ENCODE data around the gene KCNH1. TPM values are rescaled to one million over a fixed set of nuclear protein-coding genes. Genes with fewer than 3 reads are reported as not detected.
"Not testable (repeated sequence)": the region's sequence is repeated elsewhere in the genome, so short reads cannot be mapped to it uniquely, and the experiment has no call there.

KCNH1 gene
- total RNA-seq, 5 donors from 2014 or later (not counting 1 experiment from before 2014, with no cell fraction given): not detected

DNA sequence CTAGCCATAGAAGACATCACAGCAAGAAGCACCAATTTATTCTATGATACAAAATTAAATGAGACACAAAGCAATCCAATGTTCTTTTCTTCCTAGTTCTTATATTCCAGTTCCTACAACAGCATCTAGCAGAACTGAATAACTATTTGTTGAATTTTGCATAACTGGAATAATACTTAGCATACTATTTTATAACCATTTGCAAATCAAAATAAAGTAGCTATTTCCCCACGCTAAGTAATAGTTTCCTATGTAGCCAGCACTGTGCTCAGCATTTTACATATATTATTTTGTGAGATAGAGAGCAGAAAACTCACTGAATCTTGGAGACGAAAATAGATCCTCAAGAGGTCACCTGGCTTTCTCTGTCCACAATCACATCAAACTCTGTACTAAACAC lies 42.1 kb downstream of the KCNH1 start:
- H3K4me1 Mint-ChIP-seq: no peaks in the 10 kb centered on the region

GRCh38 chr1:211089536-211089935 lies 44.4 kb downstream of the KCNH1 start:
- ATAC-seq (replicated peaks in 1 of 4): no peak
- Histone ChIP-seq H3K27ac (ENCODE audit: low read length) (no peak overlapping the region), H3K9me3 (no peaks in the 10 kb centered on the region), H3K4me3 (ENCODE audit: control insufficient read depth in 1 of 2, extremely low read depth in 1 of 2, low read length in 1 of 2) (no peak overlapping the region), H3K27me3 (replicated peaks in 1 of 2; ENCODE audit: control insufficient read depth in 2 of 2, extremely low read depth in 1 of 2, insufficient read depth in 2 of 2, low read length in 1 of 2) (peaks cover 0 to 7% of the 10 kb centered on the region in 2 experiments), H3K36me3 (ENCODE audit: control insufficient read depth in 2 of 2, extremely low read depth in 1 of 2, insufficient read depth in 1 of 2, low read length in 1 of 2) (no peaks in the 10 kb centered on the region), H3K4me1 (ENCODE audit: control insufficient read depth in 1 of 2, extremely low read depth in 1 of 2, insufficient read depth in 2 of 2, low read length in 2 of 2) (no peaks in the 10 kb centered on the region)
- no peak for DNase-seq
- 88% methylated on average over 1 of the region's 2 CpGs for WGBS (ENCODE audit: insufficient coverage)
- H3K27ac Mint-ChIP-seq: no peak overlapping the region
- no peak overlapping the region for H3K4me3 Mint-ChIP-seq
- no peaks in the 10 kb centered on the region for H3K4me1 Mint-ChIP-seq
- H3K9me3 Mint-ChIP-seq: no peaks in the 10 kb centered on the region
- H3K27me3 Mint-ChIP-seq: peaks cover 12 to 14% of the 10 kb centered on the region in 2 donors
- no peaks in the 10 kb centered on the region for H3K36me3 Mint-ChIP-seq
- POLR2A ChIA-PET: no interaction called here
- CTCF ChIA-PET: interaction anchor here in 1 of 2 donors (0.5 kb wide), 1 partner anchor 1102 kb away, joined by 3 read pairs; no protein-coding TSS in a partner anchor

More for the DNA sequence above, 42.1 kb downstream of the KCNH1 start:
- Mint-ChIP-seq H3K27me3 (peaks cover 6 to 9% of the 10 kb centered on the region in 2 donors), H3K36me3 (no peaks in the 10 kb centered on the region), H3K9me3 (no peaks in the 10 kb centered on the region), H3K27ac (no peak overlapping the region), H3K4me3 (no peak overlapping the region)
- no peak for DNase-seq
- Histone ChIP-seq H3K27me3 (replicated peaks in 1 of 2; ENCODE audit: control insufficient read depth in 2 of 2, extremely low read depth in 1 of 2, insufficient read depth in 2 of 2, low read length in 1 of 2) (peaks cover 0 to 7% of the 10 kb centered on the region in 2 experiments), H3K27ac (ENCODE audit: low read length) (no peak overlapping the region), H3K36me3 (ENCODE audit: control insufficient read depth in 2 of 2, extremely low read depth in 1 of 2, insufficient read depth in 1 of 2, low read length in 1 of 2) (no peaks in the 10 kb centered on the region), H3K4me1 (ENCODE audit: control insufficient read depth in 1 of 2, extremely low read depth in 1 of 2, insufficient read depth in 2 of 2, low read length in 2 of 2) (no peaks in the 10 kb centered on the region), H3K9me3 (no peaks in the 10 kb centered on the region), H3K4me3 (ENCODE audit: control insufficient read depth in 1 of 2, extremely low read depth in 1 of 2, low read length in 1 of 2) (no peak overlapping the region)
- WGBS (ENCODE audit: insufficient coverage): 71% methylated on average over 1 of the region's 2 CpGs
- ChIA-PET POLR2A (no interaction called here), CTCF (no interaction called here)
- ATAC-seq (replicated peaks in 1 of 4): no peak

DNA sequence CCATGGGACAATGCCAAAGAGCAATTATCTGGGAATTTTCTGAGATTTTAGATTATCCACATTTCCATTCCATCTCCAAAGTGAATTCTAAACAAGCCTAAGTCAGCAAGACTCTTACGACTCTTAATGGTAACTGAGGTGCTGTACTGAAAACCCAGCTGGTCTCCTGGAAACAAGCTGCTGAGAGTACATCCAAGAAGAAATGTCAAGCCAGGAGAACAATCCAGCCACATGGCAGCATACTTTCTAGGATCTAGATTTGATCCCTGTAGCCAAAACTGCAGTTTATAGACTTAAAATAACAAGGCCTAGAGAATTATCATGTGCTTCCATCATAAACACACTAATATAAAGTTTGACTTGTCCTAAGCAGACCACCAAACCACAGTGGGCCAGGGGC lies 45.8 kb downstream of the KCNH1 start:
- DNase-seq: no peak
- H3K27ac Mint-ChIP-seq: no peak overlapping the region
- Histone ChIP-seq H3K36me3 (ENCODE audit: control insufficient read depth in 2 of 2, extremely low read depth in 1 of 2, insufficient read depth in 1 of 2, low read length in 1 of 2) (no peaks in the 10 kb centered on the region), H3K9me3 (no peaks in the 10 kb centered on the region), H3K4me3 (ENCODE audit: control insufficient read depth in 1 of 2, extremely low read depth in 1 of 2, low read length in 1 of 2) (no peak overlapping the region), H3K27me3 (replicated peaks in 1 of 2; ENCODE audit: control insufficient read depth in 2 of 2, extremely low read depth in 1 of 2, insufficient read depth in 2 of 2, low read length in 1 of 2) (peaks cover 0 to 8% of the 10 kb centered on the region in 2 experiments), H3K27ac (ENCODE audit: low read length) (no peak overlapping the region), H3K4me1 (ENCODE audit: control insufficient read depth in 1 of 2, extremely low read depth in 1 of 2, insufficient read depth in 2 of 2, low read length in 2 of 2) (no peaks in the 10 kb centered on the region)
- ATAC-seq (replicated peaks in 1 of 4): no peak
- no peak overlapping the region for H3K4me3 Mint-ChIP-seq
- peaks cover 10 to 14% of the 10 kb centered on the region in 2 donors for H3K27me3 Mint-ChIP-seq
- H3K4me1 Mint-ChIP-seq: no peaks in the 10 kb centered on the region
- ChIA-PET POLR2A (no interaction called here), CTCF (no interaction called here)
- H3K9me3 Mint-ChIP-seq: no peaks in the 10 kb centered on the region
- WGBS (ENCODE audit: insufficient coverage): 89% methylated on average over 1 of the region's 1 CpG
- H3K36me3 Mint-ChIP-seq: no peaks in the 10 kb centered on the region

DNA sequence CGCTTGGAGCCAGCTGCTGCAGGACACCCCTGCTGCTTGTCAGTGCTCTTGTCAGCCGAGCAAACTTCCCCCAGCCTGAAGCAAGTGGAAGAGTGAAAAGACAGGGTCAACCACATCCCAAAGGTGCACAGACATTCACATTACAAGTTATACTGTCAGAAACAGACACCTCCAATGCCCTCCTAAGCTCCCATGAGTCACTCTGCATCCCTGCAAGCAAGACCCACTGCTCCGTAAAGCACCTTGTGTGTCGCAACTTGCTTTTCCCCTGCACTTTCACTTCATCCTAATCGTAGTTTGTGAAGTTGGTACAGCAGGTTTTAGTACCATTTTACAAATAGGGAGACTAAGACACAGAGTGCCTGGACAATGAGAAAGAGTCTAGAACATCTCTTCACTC lies 51.1 kb downstream of the KCNH1 start:
- H3K27me3 ChIP-seq (replicated peaks in 1 of 2; ENCODE audit: control insufficient read depth in 2 of 2, extremely low read depth in 1 of 2, insufficient read depth in 2 of 2, low read length in 1 of 2): peaks cover 0 to 5% of the 10 kb centered on the region in 2 experiments
- H3K27me3 Mint-ChIP-seq: peaks cover 4 to 18% of the 10 kb centered on the region in 2 donors
- H3K9me3 Mint-ChIP-seq: no peaks in the 10 kb centered on the region
- no peak for DNase-seq
- ATAC-seq (replicated peaks in 1 of 4): no peak
- H3K4me1 ChIP-seq (ENCODE audit: control insufficient read depth in 1 of 2, extremely low read depth in 1 of 2, insufficient read depth in 2 of 2, low read length in 2 of 2): no peaks in the 10 kb centered on the region
- H3K4me3 Mint-ChIP-seq: no peak overlapping the region
- no peak overlapping the region for H3K27ac Mint-ChIP-seq
- no peak overlapping the region for H3K27ac ChIP-seq (ENCODE audit: low read length)
- H3K36me3 Mint-ChIP-seq: no peaks in the 10 kb centered on the region
- no CpG with 5 or more reads among the region's 5 CpGs for WGBS (ENCODE audit: insufficient coverage)
- H3K36me3 ChIP-seq (ENCODE audit: control insufficient read depth in 2 of 2, extremely low read depth in 1 of 2, insufficient read depth in 1 of 2, low read length in 1 of 2): no peaks in the 10 kb centered on the region
- H3K4me1 Mint-ChIP-seq: no peaks in the 10 kb centered on the region
- ChIA-PET POLR2A (no interaction called here), CTCF (no interaction called here)
- H3K4me3 ChIP-seq (ENCODE audit: control insufficient read depth in 1 of 2, extremely low read depth in 1 of 2, low read length in 1 of 2): no peak overlapping the region
- H3K9me3 ChIP-seq: no peaks in the 10 kb centered on the region

DNA sequence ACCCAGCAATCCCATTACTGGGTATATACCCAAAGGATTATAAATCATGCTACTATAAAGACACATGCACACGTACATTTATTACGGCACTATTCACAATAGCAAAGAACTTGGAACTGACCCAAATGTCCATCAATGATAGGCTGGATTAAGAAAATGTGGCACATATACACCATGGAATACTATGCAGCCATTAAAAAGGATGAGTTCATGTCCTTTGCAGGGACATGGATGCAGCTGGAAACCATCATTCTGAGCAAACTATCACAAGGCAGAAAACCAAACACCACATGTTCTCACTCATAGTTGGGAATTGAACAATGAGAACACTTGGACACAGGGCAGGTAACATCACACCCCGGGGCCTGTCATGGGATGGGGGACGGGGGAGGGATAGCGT lies 52.5 kb downstream of the KCNH1 start:
- WGBS (ENCODE audit: insufficient coverage): no CpG with 5 or more reads among the region's 5 CpGs
- not testable (repeated sequence) for H3K4me1 Mint-ChIP-seq
- H3K27me3 Mint-ChIP-seq: peaks cover 5 to 22% of the 10 kb centered on the region in 2 donors

GRCh38 chr1:211068976-211069375 lies 65.0 kb downstream of the KCNH1 start:
- no CpG with 5 or more reads among the region's 3 CpGs for WGBS (ENCODE audit: insufficient coverage)
- Mint-ChIP-seq H3K36me3 (no peaks in the 10 kb centered on the region), H3K27me3 (peaks cover 0 to 11% of the 10 kb centered on the region in 2 donors), H3K9me3 (peaks cover 0 to 4% (median 0%) of the 10 kb centered on the region in 3 donors), H3K27ac (no peak overlapping the region), H3K4me1 (no peaks in the 10 kb centered on the region), H3K4me3 (no peak overlapping the region)
- Histone ChIP-seq H3K9me3 (no peaks in the 10 kb centered on the region), H3K36me3 (ENCODE audit: control insufficient read depth in 2 of 2, extremely low read depth in 1 of 2, insufficient read depth in 1 of 2, low read length in 1 of 2) (no peaks in the 10 kb centered on the region), H3K27me3 (replicated peaks in 1 of 2; ENCODE audit: control insufficient read depth in 2 of 2, extremely low read depth in 1 of 2, insufficient read depth in 2 of 2, low read length in 1 of 2) (no peaks in the 10 kb centered on the region), H3K4me1 (ENCODE audit: control insufficient read depth in 1 of 2, extremely low read depth in 1 of 2, insufficient read depth in 2 of 2, low read length in 2 of 2) (no peaks in the 10 kb centered on the region), H3K4me3 (ENCODE audit: control insufficient read depth in 1 of 2, extremely low read depth in 1 of 2, low read length in 1 of 2) (no peak overlapping the region), H3K27ac (ENCODE audit: low read length) (no peak overlapping the region)
- DNase-seq: no peak
- ChIA-PET POLR2A (no interaction called here), CTCF (no interaction called here)
- no peak for ATAC-seq (replicated peaks in 1 of 4)

More for the DNA sequence above, 52.5 kb downstream of the KCNH1 start:
- H3K4me3 ChIP-seq (ENCODE audit: control insufficient read depth in 1 of 2, extremely low read depth in 1 of 2, low read length in 1 of 2); CTCF ChIA-PET; H3K4me1 ChIP-seq (ENCODE audit: control insufficient read depth in 1 of 2, extremely low read depth in 1 of 2, insufficient read depth in 2 of 2, low read length in 2 of 2); H3K9me3 Mint-ChIP-seq; H3K36me3 ChIP-seq (ENCODE audit: control insufficient read depth in 2 of 2, extremely low read depth in 1 of 2, insufficient read depth in 1 of 2, low read length in 1 of 2); H3K4me3 Mint-ChIP-seq; POLR2A ChIA-PET; H3K27ac Mint-ChIP-seq; H3K27ac ChIP-seq (ENCODE audit: low read length); H3K36me3 Mint-ChIP-seq; DNase-seq; ATAC-seq (replicated peaks in 1 of 4); H3K27me3 ChIP-seq (replicated peaks in 1 of 2; ENCODE audit: control insufficient read depth in 2 of 2, extremely low read depth in 1 of 2, insufficient read depth in 2 of 2, low read length in 1 of 2); H3K9me3 ChIP-seq: not testable (repeated sequence)

DNA sequence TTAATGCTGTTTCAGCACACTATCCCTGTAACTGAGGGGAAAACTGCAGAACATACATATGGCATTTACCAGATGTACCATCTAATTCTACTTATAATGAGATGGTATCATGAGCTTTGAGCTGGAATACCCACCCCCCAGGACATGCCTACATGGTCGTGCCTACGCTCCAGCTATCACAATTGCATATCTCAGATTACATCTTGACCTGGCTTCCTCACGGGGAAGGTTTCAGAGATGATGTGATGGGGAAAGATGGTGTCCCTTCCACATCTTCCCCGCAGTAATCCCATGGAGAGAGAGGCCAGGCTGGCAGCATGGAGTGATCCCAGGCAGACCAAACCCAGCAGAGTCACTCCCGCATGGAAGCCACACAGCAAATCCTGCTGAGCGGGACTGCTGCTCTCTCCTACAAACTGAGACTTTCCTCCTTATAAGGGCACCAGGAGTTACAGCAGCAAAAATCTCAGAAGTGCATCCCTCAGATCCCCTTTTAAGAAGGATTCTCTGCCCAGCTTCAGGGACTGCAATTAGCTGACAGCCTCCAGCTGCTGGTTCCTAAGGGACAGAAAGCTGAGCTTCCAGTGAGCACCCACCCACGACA lies 67.1 kb downstream of the KCNH1 start:
- H3K4me1 ChIP-seq (ENCODE audit: control insufficient read depth in 1 of 2, extremely low read depth in 1 of 2, insufficient read depth in 2 of 2, low read length in 2 of 2): no peaks in the 10 kb centered on the region
- DNase-seq (no peak), ATAC-seq (replicated peaks in 1 of 4) (no peak)
- peaks cover 0 to 10% of the 10 kb centered on the region in 2 donors for H3K27me3 Mint-ChIP-seq
- H3K4me1 Mint-ChIP-seq: no peaks in the 10 kb centered on the region
- no peak overlapping the region for H3K27ac Mint-ChIP-seq
- no peaks in the 10 kb centered on the region for H3K9me3 ChIP-seq
- H3K36me3 Mint-ChIP-seq: no peaks in the 10 kb centered on the region
- H3K27me3 ChIP-seq (replicated peaks in 1 of 2; ENCODE audit: control insufficient read depth in 2 of 2, extremely low read depth in 1 of 2, insufficient read depth in 2 of 2, low read length in 1 of 2): no peaks in the 10 kb centered on the region
- no peaks in the 10 kb centered on the region for H3K36me3 ChIP-seq (ENCODE audit: control insufficient read depth in 2 of 2, extremely low read depth in 1 of 2, insufficient read depth in 1 of 2, low read length in 1 of 2)
- no peak overlapping the region for H3K27ac ChIP-seq (ENCODE audit: low read length)
- H3K9me3 Mint-ChIP-seq: peaks cover 0 to 4% (median 4%) of the 10 kb centered on the region in 3 donors
- CTCF ChIA-PET: no interaction called here
- H3K4me3 ChIP-seq (ENCODE audit: control insufficient read depth in 1 of 2, extremely low read depth in 1 of 2, low read length in 1 of 2): no peak overlapping the region
- 71% methylated on average over 4 of the region's 7 CpGs for WGBS (ENCODE audit: insufficient coverage)
- H3K4me3 Mint-ChIP-seq: no peak overlapping the region
- POLR2A ChIA-PET: no interaction called here
